Esophagus squamous epithelium (tissue), 5 donors: ENCODE results near the gene METTL23. TPM values are rescaled to one million over a fixed set of nuclear protein-coding genes. Genes with fewer than 3 reads are reported as not detected.
"Not testable (repeated sequence)": the region's sequence is repeated elsewhere in the genome, so short reads cannot be mapped to it uniquely, and the experiment has no call there.

Experiments
- DNase-seq: peaks from one replicate; lab custom pipeline; 2025; lab: John Stamatoyannopoulos, UW
- H3K27ac ChIP-seq, 4 donors: fragments of 200-600 bp; sonication (generic); one replicate each; pipeline ENCODE4 v1.5.1; 2016 to 2019; ENCODE audit warnings: mild to moderate bottlenecking in 1 of 4
- H3K27me3 ChIP-seq, 4 donors: fragments of 200-600 bp; sonication (generic); 1 replicate in 3 of 4; 2 replicates in 1 of 4; pipeline versions ENCODE4 v1.5.1 to v1.6.0; 2017 to 2021; ENCODE audit warnings: antibody characterized with exemption in 1 of 4
- H3K36me3 ChIP-seq, 3 donors: fragments of 200-600 bp; sonication (generic); one replicate each; pipeline ENCODE4 v1.5.1; 2016 to 2019
- H3K4me1 ChIP-seq, 3 donors: fragments of 200-600 bp; sonication (generic); one replicate each; pipeline ENCODE4 v1.5.1; 2017 to 2019
- H3K4me3 ChIP-seq, 4 donors: fragments of 200-600 bp; sonication (generic); 1 replicate in 3 of 4; 2 replicates in 1 of 4; pipeline ENCODE4 v1.5.1; 2016 to 2019; ENCODE audit warnings: mild to moderate bottlenecking in 2 of 4, moderate library complexity in 1 of 4
- H3K9me3 ChIP-seq, 3 donors: fragments of 200-600 bp; sonication (generic); one replicate each; pipeline ENCODE4 v1.5.1; 2016 to 2019
- CTCF ChIP-seq, 6 experiments: fragments of 450-650 bp in 4 of 6; fragments of 200-600 bp in 2 of 6; sonication (generic) in 2 of 6; IDR thresholded peaks; one replicate each; pipeline ENCODE4 v1.5.1; 2016 to 2019; ENCODE audit warnings: antibody characterized with exemption in 6 of 6, mild to moderate bottlenecking in 4 of 6, moderate library complexity in 4 of 6
- POLR2A ChIP-seq, 4 donors: fragments of 450-650 bp; IDR thresholded peaks; one replicate each; pipeline ENCODE4 v1.6.1; 2017; ENCODE audit warnings: antibody characterized with exemption in 4 of 4, mild to moderate bottlenecking in 4 of 4, moderate library complexity in 3 of 4
- WGBS, 2 donors: methylation state at CpG; one replicate each; pipeline ENCODE4 v1.1.5; 2018; 5-methylcytosine and 5-hydroxymethylcytosine counted together
- intact Hi-C: fragments of 100-400 bp; cut with DNase I; formaldehyde crosslinking; loops from one replicate; pipeline ENCODE4 v1.15.0; 2022
- total RNA-seq, 4 donors: library from RNA; depleted of rRNA; stranded (reverse); fragments of >200 nt; gene quantifications; one replicate each; pipeline ENCODE4 v1.1.0, GENCODE V29; 2016
- donor health status: DM: yes; HTN: yes; CAD: no.

METTL23 gene
- total RNA-seq, 4 donors from 2014 or later, result 14.6 to 33.0 (median 24.7) TPM

- Histone ChIP-seq H3K9me3 (no peaks in the 10 kb centered on the region), H3K27me3 (no peaks in the 10 kb centered on the region), H3K27ac (no peak overlapping the region), H3K4me3 (no peak overlapping the region), H3K36me3 (peaks cover 38 to 92% (median 68%) of the 10 kb centered on the region in 3 donors), H3K4me1 (peaks cover 18 to 61% (median 22%) of the 10 kb centered on the region in 3 donors)
- TF ChIP-seq CTCF (IDR thresholded peaks at IDR 0.05) (no peak), POLR2A (IDR thresholded peaks at IDR 0.05) (no peak)
- 84 to 90% methylated on average over 4 to 5 of the region's 9 CpGs for WGBS, 2 donors
- intact Hi-C loops, result no loop called here
- DNase-seq, result no peak
These were observed 5.7 kb upstream of the METTL23 start for GRCh38 chr17:76720941-76721340.

DNA sequence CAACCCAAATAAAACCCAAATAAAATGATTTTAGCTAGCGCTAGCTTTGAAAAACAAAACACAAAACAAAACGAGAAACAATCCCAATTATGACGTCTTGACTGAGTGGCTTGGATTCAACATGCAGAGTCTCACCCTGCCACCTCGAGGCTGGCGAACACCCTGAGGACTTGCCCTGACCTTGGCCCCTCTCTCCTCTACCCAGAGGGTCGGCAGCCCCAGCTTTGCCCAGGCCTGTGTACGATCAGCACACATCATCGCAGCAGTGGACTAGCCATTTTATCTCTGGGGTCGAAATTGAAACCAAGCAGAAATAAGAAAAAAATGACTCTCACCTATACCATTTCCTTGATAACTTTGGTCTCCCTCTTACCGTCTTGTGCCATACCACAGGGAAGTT is 5.2 kb upstream of the METTL23 start:
- no peak overlapping the region for H3K4me3 ChIP-seq
- H3K27ac ChIP-seq, result no peak overlapping the region
- no peaks in the 10 kb centered on the region for H3K27me3 ChIP-seq
- no peaks in the 10 kb centered on the region for H3K9me3 ChIP-seq
- TF ChIP-seq CTCF (IDR thresholded peaks at IDR 0.05) (no peak), POLR2A (IDR thresholded peaks at IDR 0.05) (no peak)
- WGBS, 2 donors, result 85% methylated on average over 7 to 10 of the region's 10 CpGs
- intact Hi-C loops, result no loop called here
- peaks cover 18 to 58% (median 21%) of the 10 kb centered on the region in 3 donors for H3K4me1 ChIP-seq
- peaks cover 38 to 87% (median 65%) of the 10 kb centered on the region in 3 donors for H3K36me3 ChIP-seq
- DNase-seq, result no peak

- Histone ChIP-seq H3K27ac (no peak overlapping the region), H3K4me1 (peaks cover 17 to 52% (median 18%) of the 10 kb centered on the region in 3 donors), H3K4me3 (no peak overlapping the region), H3K27me3 (no peaks in the 10 kb centered on the region), H3K9me3 (no peaks in the 10 kb centered on the region), H3K36me3 (peaks cover 32 to 79% (median 57%) of the 10 kb centered on the region in 3 donors)
- intact Hi-C loops, result no loop called here
- DNase-seq, result no peak
- WGBS, 2 donors, result 89 to 97% methylated on average over 6 of the region's 8 CpGs
- TF ChIP-seq CTCF (IDR thresholded peaks at IDR 0.05), result no peak
- no peak for TF ChIP-seq POLR2A (IDR thresholded peaks at IDR 0.05)
These were observed 4.4 kb upstream of the METTL23 start for GRCh38 chr17:76722279-76722678.

DNA sequence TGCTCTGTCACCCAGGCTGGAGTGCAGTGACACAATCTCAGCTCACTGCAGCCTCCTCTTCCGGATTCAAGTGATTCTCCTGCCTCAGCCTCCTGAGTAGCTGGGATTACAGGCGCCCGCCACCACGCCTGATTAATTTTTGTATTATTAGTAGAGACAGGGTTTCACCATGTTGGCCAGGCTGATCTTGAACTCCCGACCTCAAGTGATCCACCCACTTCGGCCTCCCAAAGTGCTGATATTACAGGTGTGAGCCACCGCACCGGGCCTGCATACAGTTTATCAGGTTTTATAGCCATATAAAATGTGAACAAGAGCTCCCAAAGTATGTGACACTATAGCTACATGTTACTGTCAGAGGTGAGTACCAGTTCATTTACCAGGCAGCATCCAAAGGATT is 3.7 kb upstream of the METTL23 start:
- WGBS, 2 donors, result 89 to 97% methylated on average over 4 to 5 of the region's 8 CpGs
- H3K27me3 ChIP-seq, H3K27ac ChIP-seq, intact Hi-C loops, H3K4me3 ChIP-seq, H3K9me3 ChIP-seq, DNase-seq: not testable (repeated sequence)
- Histone ChIP-seq H3K36me3 (peaks cover 28 to 72% (median 50%) of the 10 kb centered on the region in 3 donors), H3K4me1 (peaks cover 20 to 56% (median 24%) of the 10 kb centered on the region in 3 donors)

- H3K27me3 ChIP-seq, result no peaks in the 10 kb centered on the region
- no peak for DNase-seq
- no peaks in the 10 kb centered on the region for H3K9me3 ChIP-seq
- no peak overlapping the region for H3K4me3 ChIP-seq
- 94 to 96% methylated on average over 9 of the region's 9 CpGs for WGBS, 2 donors
- peaks cover 22 to 65% (median 27%) of the 10 kb centered on the region in 3 donors for H3K4me1 ChIP-seq
- H3K36me3 ChIP-seq, result peaks cover 28 to 63% (median 43%) of the 10 kb centered on the region in 3 donors
- intact Hi-C loops, result no loop called here
- no peak overlapping the region for H3K27ac ChIP-seq
- TF ChIP-seq POLR2A (IDR thresholded peaks at IDR 0.05) (no peak), CTCF (IDR thresholded peaks at IDR 0.05) (no peak)
These were observed 2.8 kb upstream of the METTL23 start for GRCh38 chr17:76723812-76724211.
